Panc1 (cell line): ENCODE data around the gene USP24. TPM values are rescaled to one million over a fixed set of nuclear protein-coding genes. Genes with fewer than 3 reads are reported as not detected.

Experiments used
- ATAC-seq: fragments of 200-7000 bp; cut with Tn5 transposase; 2 replicates; pipeline ENCODE4 v1.9.1; 2020; ENCODE audit warnings: mild to moderate bottlenecking, moderate library complexity
- BruUV-seq: library from RNA; stranded (reverse); fragments of 400-500 nt; replicated peaks from 2 replicates; lab custom pipeline; 2021; lab: Mats Ljungman, UMichigan
- CTCF ChIA-PET: fragments of 300-600 bp; sonication (Branson Sonifier 250); formaldehyde crosslinking; loops from one replicate; lab custom pipeline; 2022; ENCODE audit warnings: antibody characterized with exemption; lab: Charles Lee
- POLR2A ChIA-PET: fragments of 300-600 bp; sonication (Branson Sonifier 250); formaldehyde crosslinking; loops from one replicate; lab custom pipeline; 2022; ENCODE audit warnings: antibody characterized with exemption; lab: Charles Lee
- DNase-seq: peaks from one replicate; pipeline ENCODE4 v3.0.0-alpha.2; 2010; ENCODE audit warnings: low read depth, low spot score
- H3K27ac ChIP-seq: 2 replicates; pipeline ENCODE4 v1.5.1; 2011; ENCODE audit warnings: mild to moderate bottlenecking, low read length, inconsistent platforms
- H3K27me3 ChIP-seq: fragments of 200-500 bp; sonication (Bioruptor generic); 2 replicates; pipeline ENCODE4 v1.6.0; 2014; ENCODE audit warnings: low read length, inconsistent platforms; ENCODE audit not compliant: control insufficient read depth, insufficient read depth
- H3K36me3 ChIP-seq: fragments of 200-500 bp; sonication (Bioruptor generic); 2 replicates; pipeline ENCODE4 v1.5.1; 2014; ENCODE audit warnings: inconsistent platforms, mild to moderate bottlenecking, low read length, moderate library complexity; ENCODE audit not compliant: control insufficient read depth, insufficient read depth
- H3K4me1 ChIP-seq: 2 replicates; pipeline ENCODE4 v1.5.1; 2011; ENCODE audit warnings: inconsistent platforms, mild to moderate bottlenecking, low read length, moderate library complexity; ENCODE audit not compliant: control insufficient read depth, insufficient read depth
- H3K4me3 ChIP-seq, 2 experiments: 2 replicates each; pipeline ENCODE4 v1.5.1; 2011 to 2012; ENCODE audit warnings: low read depth in 2 of 2, low read length in 2 of 2, mild to moderate bottlenecking in 2 of 2, inconsistent platforms in 1 of 2, moderate library complexity in 1 of 2
- H3K9me3 ChIP-seq: fragments of 200-500 bp; sonication (Bioruptor generic); 2 replicates; pipeline ENCODE4 v1.5.1; 2014; ENCODE audit warnings: low read depth, mild to moderate bottlenecking, inconsistent platforms, low read length, moderate library complexity; ENCODE audit not compliant: control insufficient read depth, insufficient read depth
- POLR2AphosphoS5 ChIP-seq: IDR thresholded peaks from 2 replicates; pipeline ENCODE4 v1.6.1; 2012; ENCODE audit warnings: mild to moderate bottlenecking, low read depth, low read length, moderate library complexity
- REST ChIP-seq, 2 experiments: IDR thresholded peaks; 2 replicates each; pipeline ENCODE4 v1.6.1; 2011 to 2012; ENCODE audit warnings: low read depth in 2 of 2, control low read depth in 1 of 2, low read length in 1 of 2, mild to moderate bottlenecking in 1 of 2, moderate library complexity in 1 of 2; ENCODE audit not compliant: insufficient read depth in 1 of 2
- SIN3A ChIP-seq: IDR thresholded peaks from 2 replicates; pipeline ENCODE4 v1.6.1; 2012; ENCODE audit warnings: low read depth, mild to moderate bottlenecking, low read length, moderate library complexity, borderline replicate concordance; ENCODE audit not compliant: insufficient read depth
- TCF7L2 ChIP-seq: IDR thresholded peaks from 2 replicates; pipeline ENCODE4 v1.6.1; 2011; ENCODE audit warnings: mild to moderate bottlenecking, low read depth, low read length, inconsistent platforms
- in situ Hi-C: cut with HindIII; loops from 2 replicates; pipeline ENCODE4 v1.10.0; 2016; ENCODE audit warnings: low sequenced_read_pairs, low pct_unique_long_range_greater_than_20kb
- intact Hi-C: fragments of 100-400 bp; cut with micrococcal nuclease; formaldehyde crosslinking; loops from one replicate; pipeline ENCODE4 v1.10.0; 2022; ENCODE audit not compliant: unreplicated experiment
- total RNA-seq: library from RNA; stranded (reverse); gene quantifications from one replicate; pipeline ENCODE4 v1.2.1, GENCODE V29; 2021; ENCODE audit not compliant: unreplicated experiment
- TF ChIP-seq, protein P1 (sequence below): fragments of 450-650 bp; IDR thresholded peaks from 2 replicates; pipeline ENCODE4 v1.5.1; 2017; ENCODE audit warnings: mild to moderate bottlenecking

The USP24 gene
- total RNA-seq, 1 experiment from 2014 or later = 52.2 TPM

- no peaks in the 10 kb centered on the region for H3K9me3 ChIP-seq
These were observed 75.0 kb downstream of the USP24 start for GRCh38 chr1:55140137-55140536.

GRCh38 chr1:55138823-55139222 lies 76.3 kb downstream of the USP24 start:
- DNase-seq (no peak), ATAC-seq (no peak)
- H3K36me3 ChIP-seq = peaks cover 79% of the 10 kb centered on the region
- POLR2A ChIA-PET = no interaction called here
- no peak for TF ChIP-seq REST (IDR thresholded peaks at IDR 0.05; ENCODE audit: insufficient read depth in 1 of 2, low read depth in 2 of 2, low read length in 1 of 2)
- TF ChIP-seq, protein P1, sequence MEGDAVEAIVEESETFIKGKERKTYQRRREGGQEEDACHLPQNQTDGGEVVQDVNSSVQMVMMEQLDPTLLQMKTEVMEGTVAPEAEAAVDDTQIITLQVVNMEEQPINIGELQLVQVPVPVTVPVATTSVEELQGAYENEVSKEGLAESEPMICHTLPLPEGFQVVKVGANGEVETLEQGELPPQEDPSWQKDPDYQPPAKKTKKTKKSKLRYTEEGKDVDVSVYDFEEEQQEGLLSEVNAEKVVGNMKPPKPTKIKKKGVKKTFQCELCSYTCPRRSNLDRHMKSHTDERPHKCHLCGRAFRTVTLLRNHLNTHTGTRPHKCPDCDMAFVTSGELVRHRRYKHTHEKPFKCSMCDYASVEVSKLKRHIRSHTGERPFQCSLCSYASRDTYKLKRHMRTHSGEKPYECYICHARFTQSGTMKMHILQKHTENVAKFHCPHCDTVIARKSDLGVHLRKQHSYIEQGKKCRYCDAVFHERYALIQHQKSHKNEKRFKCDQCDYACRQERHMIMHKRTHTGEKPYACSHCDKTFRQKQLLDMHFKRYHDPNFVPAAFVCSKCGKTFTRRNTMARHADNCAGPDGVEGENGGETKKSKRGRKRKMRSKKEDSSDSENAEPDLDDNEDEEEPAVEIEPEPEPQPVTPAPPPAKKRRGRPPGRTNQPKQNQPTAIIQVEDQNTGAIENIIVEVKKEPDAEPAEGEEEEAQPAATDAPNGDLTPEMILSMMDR = no peak
- no peak for TF ChIP-seq POLR2AphosphoS5
- BruUV-seq = no TSS peak
- H3K9me3 ChIP-seq = no peaks in the 10 kb centered on the region
- H3K27ac ChIP-seq = no peak overlapping the region
- H3K27me3 ChIP-seq = no peaks in the 10 kb centered on the region
- intact Hi-C loops = no loop called here
- CTCF ChIA-PET = no interaction called here
- H3K4me1 ChIP-seq = no peaks in the 10 kb centered on the region; the same call in 1 of the 2 replicates
- in situ Hi-C loops = no loop called here
- H3K4me3 ChIP-seq = no peak overlapping the region

More at GRCh38 chr1:55140137-55140536, 75.0 kb downstream of the USP24 start:
- DNase-seq (no peak), ATAC-seq (no peak; the same call in 1 of the 2 replicates)
- TF ChIP-seq SIN3A (no peak), POLR2AphosphoS5 (no peak), TCF7L2 (no peak), REST (IDR thresholded peaks at IDR 0.05; ENCODE audit: insufficient read depth in 1 of 2, low read depth in 2 of 2, low read length in 1 of 2) (no peak)
- TF ChIP-seq, protein P1 = no peak
- Histone ChIP-seq H3K27ac (no peak overlapping the region), H3K4me1 (no peaks in the 10 kb centered on the region; the same call in 1 of the 2 replicates), H3K27me3 (no peaks in the 10 kb centered on the region), H3K36me3 (peaks cover 75% of the 10 kb centered on the region), H3K4me3 (no peak overlapping the region)
- CTCF ChIA-PET = interaction anchor here (0.6 kb wide), 1 partner anchor 1679 kb away, joined by 3 read pairs; the partner anchor contains the start of gene FYB2
- intact Hi-C loops = loop anchor here (1.0 to 5.0 kb wide), 3 partner anchors 72 to 1447 kb away; no protein-coding TSS in a partner anchor
- in situ Hi-C loops = no loop called here
- BruUV-seq = no TSS peak
- POLR2A ChIA-PET = no interaction called here
